T-cell (primary cell): Measurements from ENCODE around the gene TMEM145. TPM values are rescaled to one million over a fixed set of nuclear protein-coding genes. Genes with fewer than 3 reads are reported as not detected.

Experiments used
- ATAC-seq, 4 experiments: fragments of 200-7000 bp in 3 of 4; fragments of 150-1000 bp in 1 of 4; cut with Tn5 transposase; replicated peaks in 1 of 4; 1 replicate in 3 of 4; 2 replicates in 1 of 4; pipeline ENCODE4 v1.10.0; 2021; ENCODE audit warnings: moderate library complexity in 3 of 4, mild to moderate bottlenecking in 2 of 4, moderate number of reproducible peaks in 1 of 4
- CTCF ChIA-PET, 2 donors: fragments of 300-600 bp; sonication (Branson Sonifier 250); formaldehyde crosslinking; loops; one replicate each; lab custom pipeline; 2022; ENCODE audit warnings: antibody characterized with exemption in 2 of 2; lab: Charles Lee
- POLR2A ChIA-PET, 2 donors: fragments of 300-600 bp; sonication (Branson Sonifier 250); formaldehyde crosslinking; loops; one replicate each; lab custom pipeline; 2022; ENCODE audit warnings: antibody characterized with exemption in 2 of 2; lab: Charles Lee
- DNase-seq, 35 experiments: peaks; one replicate each; pipeline versions ENCODE4 v3.0.0 to v3.0.0-alpha.2; 2013 to 2023
- H3K27ac ChIP-seq: one replicate; pipeline ENCODE4 v1.5.1; 2013; ENCODE audit warnings: low read length
- H3K27me3 ChIP-seq, 2 experiments: replicated peaks in 1 of 2; 1 replicate in 1 of 2; 2 replicates in 1 of 2; pipeline versions ENCODE4 v1.6.1 to v1.7.0; 2013; ENCODE audit warnings: low read length in 1 of 2, mixed read lengths in 1 of 2; ENCODE audit not compliant: control insufficient read depth in 2 of 2, insufficient read depth in 2 of 2; ENCODE audit errors: extremely low read depth in 1 of 2
- H3K36me3 ChIP-seq, 2 donors: 1 replicate in 1 of 2; 2 replicates in 1 of 2; pipeline versions ENCODE4 v1.6.1 to v1.7.0; 2013; ENCODE audit warnings: low read length in 1 of 2; ENCODE audit not compliant: control insufficient read depth in 2 of 2, insufficient read depth in 1 of 2; ENCODE audit errors: extremely low read depth in 1 of 2
- H3K4me1 ChIP-seq, 2 experiments: 1 replicate in 1 of 2; 2 replicates in 1 of 2; pipeline versions ENCODE4 v1.6.1 to v1.7.0; 2013; ENCODE audit warnings: low read length in 2 of 2, mixed read lengths in 1 of 2; ENCODE audit not compliant: insufficient read depth in 2 of 2, control insufficient read depth in 1 of 2; ENCODE audit errors: extremely low read depth in 1 of 2
- H3K4me3 ChIP-seq, 2 donors: 1 replicate in 1 of 2; 2 replicates in 1 of 2; pipeline versions ENCODE4 v1.5.1 to v1.7.0; 2013; ENCODE audit warnings: mild to moderate bottlenecking in 2 of 2, low read length in 1 of 2, moderate library complexity in 1 of 2; ENCODE audit not compliant: control insufficient read depth in 1 of 2; ENCODE audit errors: extremely low read depth in 1 of 2
- H3K9me3 ChIP-seq: 2 replicates; pipeline ENCODE4 v1.7.0; 2013
- H3K27ac Mint-ChIP-seq, 2 donors: one replicate each; pipeline ENCODE4 v1.8.0; 2020 to 2021; ENCODE audit warnings: mild to moderate bottlenecking in 2 of 2, mixed read lengths in 2 of 2
- H3K27me3 Mint-ChIP-seq, 2 donors: one replicate each; pipeline ENCODE4 v1.8.0; 2021 to 2022; ENCODE audit warnings: mixed read lengths in 2 of 2
- H3K36me3 Mint-ChIP-seq: one replicate; pipeline ENCODE4 v1.8.0; 2021; ENCODE audit warnings: mixed read lengths
- H3K4me1 Mint-ChIP-seq, 3 donors: one replicate each; pipeline ENCODE4 v1.8.0; 2020 to 2022; ENCODE audit warnings: mixed read lengths in 3 of 3, mild to moderate bottlenecking in 1 of 3
- H3K4me3 Mint-ChIP-seq, 3 donors: one replicate each; pipeline ENCODE4 v1.8.0; 2020 to 2022; ENCODE audit warnings: mild to moderate bottlenecking in 3 of 3, mixed read lengths in 3 of 3, moderate library complexity in 3 of 3
- H3K9me3 Mint-ChIP-seq, 3 donors: one replicate each; pipeline ENCODE4 v1.8.0; 2020 to 2022; ENCODE audit warnings: mixed read lengths in 3 of 3
- WGBS: methylation state at CpG from one replicate; pipeline ENCODE4 v1.1.5; 2013; ENCODE audit warnings: missing lambda C conversion rate; ENCODE audit not compliant: insufficient coverage; 5-methylcytosine and 5-hydroxymethylcytosine counted together
- total RNA-seq, 35 experiments: library from RNA in 6 of 35; stranded (reverse) in 6 of 35; fragments of 120-200 nt in 1 of 35; gene quantifications; one replicate each; pipeline versions ENCODE4 v1.2.1 to v1.2.4 and lab custom pipeline; 2013 to 2026

TMEM145 gene
- total RNA-seq, 5 donors from 2014 or later (not counting 1 experiment from before 2014, with no cell fraction given): not detected

GRCh38 chr19:42313840-42314755 lies 989 bp downstream of the TMEM145 start:
- H3K27me3 Mint-ChIP-seq: peaks cover 29 to 37% of the 10 kb centered on the region in 2 donors
- ChIA-PET POLR2A (no interaction called here), CTCF (no interaction called here)
- H3K36me3 Mint-ChIP-seq: no peaks in the 10 kb centered on the region
- peaks cover 11 to 19% (median 11%) of the 10 kb centered on the region in 3 donors for H3K4me1 Mint-ChIP-seq
- no peaks in the 10 kb centered on the region for H3K9me3 Mint-ChIP-seq
- no peak overlapping the region for H3K27ac Mint-ChIP-seq
- H3K27ac ChIP-seq: no peak overlapping the region
- H3K4me3 Mint-ChIP-seq: peak overlapping the region in 2 of 3 donors; percentile 53 to 73
- H3K36me3 ChIP-seq: no peaks in the 10 kb centered on the region
- H3K9me3 ChIP-seq: no peaks in the 10 kb centered on the region
- ATAC-seq (no peak), DNase-seq (no peak)
- peaks cover 10 to 56% of the 10 kb centered on the region in 2 experiments for H3K27me3 ChIP-seq
- peaks cover 0 to 24% of the 10 kb centered on the region in 2 experiments for H3K4me1 ChIP-seq
- no peak overlapping the region for H3K4me3 ChIP-seq
- 27% methylated on average over 16 of the region's 26 CpGs for WGBS

- POLR2A ChIA-PET: no interaction called here
Observed at GRCh38 chr19:42315024-42315423, 1.9 kb downstream of the TMEM145 start.

GRCh38 chr19:42316223-42317211 lies 3.4 kb downstream of the TMEM145 start:
- H3K27me3 ChIP-seq: peaks cover 13 to 42% of the 10 kb centered on the region in 2 experiments
- Mint-ChIP-seq H3K9me3 (no peaks in the 10 kb centered on the region), H3K36me3 (no peaks in the 10 kb centered on the region), H3K27ac (no peak overlapping the region), H3K4me3 (peak overlapping the region in 1 of 3 donors; percentile 21), H3K4me1 (peaks cover 11 to 19% (median 11%) of the 10 kb centered on the region in 3 donors), H3K27me3 (peaks cover 29 to 33% of the 10 kb centered on the region in 2 donors)
- H3K36me3 ChIP-seq: no peaks in the 10 kb centered on the region
- no peak overlapping the region for H3K27ac ChIP-seq
- WGBS: 22% methylated on average over 17 of the region's 28 CpGs
- H3K4me1 ChIP-seq: peaks cover 0 to 24% of the 10 kb centered on the region in 2 experiments
- H3K4me3 ChIP-seq: no peak overlapping the region
- no peak for DNase-seq
- ChIA-PET CTCF (no interaction called here), POLR2A (no interaction called here)
- H3K9me3 ChIP-seq: no peaks in the 10 kb centered on the region
- ATAC-seq: no peak

More at GRCh38 chr19:42315024-42315423, 1.9 kb downstream of the TMEM145 start:
- DNase-seq (no peak), ATAC-seq (no peak)
- Histone ChIP-seq H3K4me3 (no peak overlapping the region), H3K9me3 (no peaks in the 10 kb centered on the region), H3K4me1 (peaks cover 0 to 24% of the 10 kb centered on the region in 2 experiments), H3K27ac (no peak overlapping the region), H3K36me3 (no peaks in the 10 kb centered on the region), H3K27me3 (peaks cover 10 to 52% of the 10 kb centered on the region in 2 experiments)
- Mint-ChIP-seq H3K27ac (peak overlapping the region in 1 of 2 donors; percentile 31), H3K4me1 (peaks cover 11 to 19% (median 11%) of the 10 kb centered on the region in 3 donors), H3K9me3 (no peaks in the 10 kb centered on the region), H3K4me3 (no peak overlapping the region), H3K27me3 (peaks cover 29 to 37% of the 10 kb centered on the region in 2 donors), H3K36me3 (no peaks in the 10 kb centered on the region)
- CTCF ChIA-PET: interaction anchor here in 1 of 2 donors (0.7 kb wide), 1 partner anchor 114 kb away, joined by 7 read pairs; no protein-coding TSS in a partner anchor
- WGBS: 81% methylated on average over 3 of the region's 5 CpGs

DNA sequence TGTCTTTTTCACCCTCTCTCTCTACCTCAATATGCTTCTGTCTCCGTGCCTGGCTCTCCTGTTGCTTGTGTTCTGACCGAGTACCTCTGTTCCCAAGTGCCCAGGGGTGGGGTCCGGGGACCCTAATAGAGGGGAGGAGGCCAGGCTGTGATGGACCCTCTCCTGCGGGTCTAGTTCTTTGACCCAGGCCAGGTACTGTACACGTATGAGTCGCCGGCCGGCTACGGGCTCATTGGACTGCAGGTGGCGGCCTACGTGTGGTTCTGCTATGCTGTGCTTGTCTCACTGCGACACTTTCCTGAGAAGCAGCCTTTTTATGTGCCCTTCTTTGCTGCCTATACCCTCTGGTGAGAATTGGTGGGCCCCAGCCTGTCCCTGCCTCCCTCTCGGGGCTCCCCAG lies 4.4 kb downstream of the TMEM145 start:
- peaks cover 11 to 15% (median 11%) of the 10 kb centered on the region in 3 donors for H3K4me1 Mint-ChIP-seq
- no peak overlapping the region for H3K27ac Mint-ChIP-seq
- H3K9me3 Mint-ChIP-seq: no peaks in the 10 kb centered on the region
- POLR2A ChIA-PET: no interaction called here
- no peak overlapping the region for H3K27ac ChIP-seq
- WGBS: 88% methylated on average over 10 of the region's 13 CpGs
- no peak overlapping the region for H3K4me3 Mint-ChIP-seq
- no peak overlapping the region for H3K4me3 ChIP-seq
- no peaks in the 10 kb centered on the region for H3K36me3 ChIP-seq
- no peaks in the 10 kb centered on the region for H3K36me3 Mint-ChIP-seq
- DNase-seq: no peak
- CTCF ChIA-PET: no interaction called here
- no peaks in the 10 kb centered on the region for H3K9me3 ChIP-seq
- ATAC-seq: no peak
- H3K27me3 Mint-ChIP-seq: peaks cover 22 to 25% of the 10 kb centered on the region in 2 donors
- H3K27me3 ChIP-seq: peaks cover 7 to 41% of the 10 kb centered on the region in 2 experiments
- peaks cover 0 to 21% of the 10 kb centered on the region in 2 experiments for H3K4me1 ChIP-seq

- ATAC-seq: no peak
- Histone ChIP-seq H3K4me3 (no peak overlapping the region), H3K4me1 (peaks cover 8 to 27% of the 10 kb centered on the region in 2 experiments), H3K9me3 (no peaks in the 10 kb centered on the region), H3K27me3 (peaks cover 3 to 24% of the 10 kb centered on the region in 2 experiments), H3K36me3 (no peaks in the 10 kb centered on the region), H3K27ac (no peak overlapping the region)
- peaks cover 15% of the 10 kb centered on the region in 2 donors for H3K27me3 Mint-ChIP-seq
- H3K9me3 Mint-ChIP-seq: no peaks in the 10 kb centered on the region
- ChIA-PET CTCF (interaction anchor here (0.6 to 1.0 kb wide), 3 partner anchors 14 to 190 kb away, joined by 4 read pairs; partner anchors contain the start of gene POU2F2 (in 1 of the 2)), POLR2A (no interaction called here)
- no peak overlapping the region for H3K4me3 Mint-ChIP-seq
- no peak for DNase-seq
- peaks cover 15 to 21% (median 20%) of the 10 kb centered on the region in 3 donors for H3K4me1 Mint-ChIP-seq
- H3K36me3 Mint-ChIP-seq: no peaks in the 10 kb centered on the region
- 74% methylated on average over 6 of the region's 9 CpGs for WGBS
- no peak overlapping the region for H3K27ac Mint-ChIP-seq
Observed at GRCh38 chr19:42322305-42322704, 9.2 kb downstream of the TMEM145 start.
